GM21619 (cell line): ENCODE data around the gene SZT2.
"Not testable (repeated sequence)": the region's sequence is repeated elsewhere in the genome, so short reads cannot be mapped to it uniquely, and the experiment has no call there.

Experiments
- ATAC-seq: cut with Tn5 transposase; IDR thresholded peaks from one replicate; pipeline ENCODE4 v1.9.1; 2021; ENCODE audit not compliant: unreplicated experiment

SZT2 gene

DNA sequence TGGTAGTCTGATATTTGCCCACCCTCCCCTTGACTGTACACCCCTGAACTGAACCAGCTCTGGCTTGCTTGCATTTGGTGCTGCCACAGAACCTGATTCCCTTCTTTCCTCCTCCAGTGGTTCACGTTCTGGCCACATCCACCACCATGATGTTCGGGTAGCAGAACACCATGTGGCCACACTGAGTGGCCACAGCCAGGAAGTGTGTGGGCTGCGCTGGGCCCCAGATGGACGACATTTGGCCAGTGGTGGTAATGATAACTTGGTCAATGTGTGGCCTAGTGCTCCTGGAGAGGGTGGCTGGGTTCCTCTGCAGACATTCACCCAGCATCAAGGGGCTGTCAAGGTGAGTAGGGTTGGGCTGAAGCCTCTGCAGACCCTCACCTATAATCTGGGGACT, 29.1 kb upstream of the SZT2 start:
- no peak for ATAC-seq

DNA sequence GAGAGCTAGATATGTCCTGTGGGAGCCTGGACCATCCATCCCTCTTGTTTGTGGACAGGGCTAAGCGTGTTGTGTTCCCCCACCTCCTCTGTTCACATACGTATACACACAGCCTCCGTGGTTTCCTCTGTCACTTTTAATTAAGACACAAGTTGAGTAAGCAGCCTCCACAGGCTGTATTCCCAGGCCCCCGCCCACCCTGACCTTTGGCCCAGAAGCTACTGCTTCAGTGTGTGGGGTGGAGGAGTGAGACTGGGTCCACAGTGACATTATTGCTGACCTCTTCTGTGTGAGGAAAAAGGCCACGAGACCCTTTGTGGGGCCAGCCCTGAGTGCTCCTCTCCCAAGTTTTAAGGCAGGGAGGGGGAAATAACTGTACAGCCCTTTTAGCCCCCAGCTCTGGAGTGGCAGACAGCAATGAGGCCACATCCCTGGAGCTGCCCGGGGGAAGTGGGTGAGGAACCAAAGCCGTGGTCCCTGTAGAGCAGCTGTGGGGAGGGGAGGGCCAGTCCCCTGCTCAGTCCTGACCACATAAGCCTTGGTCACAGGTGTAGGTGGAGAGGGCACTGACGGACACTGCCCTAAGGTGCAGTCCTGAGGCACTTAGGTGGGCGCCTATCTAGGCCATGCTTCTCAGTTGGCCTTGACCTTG, 26.3 kb upstream of the SZT2 start:
- ATAC-seq: no peak

DNA sequence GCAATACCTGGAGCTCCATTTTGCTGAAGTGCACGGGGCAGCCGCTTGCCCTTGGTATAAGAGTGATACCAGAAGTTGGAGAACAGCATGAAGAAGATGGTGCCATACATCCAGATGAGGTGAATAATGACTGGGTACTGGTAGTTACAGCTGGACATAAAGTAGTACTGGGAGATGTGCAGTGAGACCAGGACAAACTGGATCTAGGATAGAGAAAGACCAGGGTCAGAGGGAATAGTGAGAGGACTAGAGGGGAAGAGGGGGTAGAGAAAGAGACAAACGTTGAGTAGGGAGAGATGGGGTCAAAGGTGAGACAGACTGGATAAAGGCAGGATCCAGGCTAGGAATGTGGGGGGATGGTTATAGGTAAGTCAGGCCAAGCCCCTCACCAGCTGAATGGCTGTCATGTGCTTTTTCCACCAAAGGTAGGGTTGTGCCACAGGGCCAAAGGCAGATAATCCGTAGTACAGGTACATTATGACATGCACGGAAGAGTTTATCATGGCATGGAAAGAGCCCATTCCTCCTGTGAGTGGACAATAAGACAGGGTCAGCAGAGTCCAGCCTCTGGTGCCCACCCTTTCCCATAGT, 25.7 kb upstream of the SZT2 start:
- no peak for ATAC-seq

DNA sequence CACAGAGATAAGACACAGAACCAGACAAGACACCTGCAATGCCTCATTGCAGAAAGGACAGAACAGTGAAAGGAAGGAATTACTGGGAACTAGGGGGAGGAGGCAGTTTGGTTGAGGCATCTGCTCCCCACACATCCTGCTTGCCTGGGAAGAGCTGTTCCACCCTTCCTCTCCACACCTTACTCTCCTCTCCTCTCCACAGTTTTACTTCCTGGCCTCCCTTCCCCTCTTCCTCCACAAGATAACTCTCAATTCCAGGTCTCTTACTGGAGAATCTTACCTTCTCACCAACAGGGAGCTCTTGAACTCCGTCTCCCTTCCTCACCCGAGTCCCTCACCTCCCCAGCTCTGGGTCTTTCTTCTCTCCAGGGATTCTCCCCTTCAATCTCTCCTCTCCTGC, 24.0 kb upstream of the SZT2 start:
- no peak for ATAC-seq

DNA sequence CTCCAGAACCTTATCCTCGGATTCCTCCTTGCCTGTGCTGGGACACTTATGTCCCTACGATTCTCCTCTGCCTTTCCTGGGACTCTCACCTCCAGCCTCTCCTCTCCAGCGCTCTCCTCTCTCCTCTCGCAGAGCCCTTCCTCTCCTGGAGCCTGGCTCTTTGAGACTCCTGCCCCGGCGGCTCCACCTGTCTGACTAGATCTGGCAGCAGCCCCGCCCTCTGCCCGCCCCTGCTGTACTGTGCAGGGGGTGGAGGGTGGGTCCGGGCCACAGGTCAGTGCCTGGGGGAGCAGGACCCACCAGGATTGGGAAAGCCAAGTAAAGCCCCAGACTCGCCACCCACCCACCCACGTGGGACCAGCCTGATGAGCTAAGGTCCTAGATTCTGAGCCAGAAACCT, 23.5 kb upstream of the SZT2 start:
- no peak for ATAC-seq

DNA sequence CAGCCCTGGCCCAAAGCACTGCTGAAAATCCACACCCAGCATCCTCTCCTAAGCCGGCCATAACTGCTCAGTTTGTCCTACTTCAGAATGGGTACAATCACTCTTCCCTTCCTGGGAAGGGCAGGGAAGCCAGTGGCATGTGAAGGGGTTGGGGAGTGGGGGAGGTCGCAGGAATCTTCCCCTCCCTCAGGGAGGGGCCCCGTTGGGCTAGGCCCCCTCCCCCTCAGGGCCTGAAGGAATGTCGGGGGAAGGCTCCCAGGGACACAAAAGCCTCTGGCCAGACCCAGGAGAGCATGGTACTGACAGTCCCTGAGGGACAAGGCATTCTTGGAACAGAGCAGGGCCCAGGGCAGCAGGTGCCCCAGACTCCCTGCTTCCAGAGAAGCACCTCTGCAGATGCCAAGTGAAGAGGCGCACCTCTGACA, 23.1 kb upstream of the SZT2 start:
- no peak for ATAC-seq

DNA sequence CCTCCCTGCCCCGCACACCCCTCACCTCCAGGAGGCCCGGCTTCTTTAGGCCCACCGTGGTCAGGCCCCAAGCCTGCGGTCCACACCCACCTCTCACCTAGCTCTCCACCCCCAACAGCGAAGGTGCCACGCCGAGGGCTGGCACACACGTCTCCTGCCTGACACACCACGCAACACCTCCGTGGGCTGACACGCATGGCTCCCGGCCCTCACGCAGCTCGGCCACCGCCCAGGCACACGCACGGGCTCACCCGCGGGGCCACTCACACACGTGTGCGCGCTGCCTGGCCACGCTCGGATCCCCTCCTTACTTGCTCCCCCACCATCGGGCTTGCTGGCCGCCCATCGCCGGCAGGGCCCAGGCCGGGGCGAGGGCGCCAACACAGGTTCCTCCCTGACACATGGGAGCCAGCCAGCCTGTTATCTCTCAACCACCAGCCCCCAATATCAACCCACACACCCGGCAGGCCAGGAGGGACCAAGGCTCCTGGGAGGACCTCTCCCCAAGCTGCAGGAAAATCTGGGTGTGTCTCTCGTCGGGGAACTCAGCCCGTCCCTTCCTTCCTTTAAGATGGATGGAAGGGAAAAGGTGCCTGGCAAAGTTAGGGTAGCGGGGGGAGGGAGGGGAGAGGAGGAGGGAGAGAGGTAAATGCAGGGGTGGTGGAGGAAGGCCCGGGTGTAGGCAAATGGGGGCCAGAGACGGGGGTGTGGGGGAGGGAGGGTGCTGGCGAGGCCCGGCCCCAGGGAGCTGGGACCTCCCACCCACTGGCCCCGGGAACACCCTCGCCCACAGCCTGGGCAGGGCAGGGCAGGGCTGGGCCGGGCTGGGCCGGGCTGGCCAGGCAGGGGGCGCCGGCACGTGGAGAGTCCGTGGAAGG, 22.4 kb upstream of the SZT2 start:
- ATAC-seq: peak; percentile 46

DNA sequence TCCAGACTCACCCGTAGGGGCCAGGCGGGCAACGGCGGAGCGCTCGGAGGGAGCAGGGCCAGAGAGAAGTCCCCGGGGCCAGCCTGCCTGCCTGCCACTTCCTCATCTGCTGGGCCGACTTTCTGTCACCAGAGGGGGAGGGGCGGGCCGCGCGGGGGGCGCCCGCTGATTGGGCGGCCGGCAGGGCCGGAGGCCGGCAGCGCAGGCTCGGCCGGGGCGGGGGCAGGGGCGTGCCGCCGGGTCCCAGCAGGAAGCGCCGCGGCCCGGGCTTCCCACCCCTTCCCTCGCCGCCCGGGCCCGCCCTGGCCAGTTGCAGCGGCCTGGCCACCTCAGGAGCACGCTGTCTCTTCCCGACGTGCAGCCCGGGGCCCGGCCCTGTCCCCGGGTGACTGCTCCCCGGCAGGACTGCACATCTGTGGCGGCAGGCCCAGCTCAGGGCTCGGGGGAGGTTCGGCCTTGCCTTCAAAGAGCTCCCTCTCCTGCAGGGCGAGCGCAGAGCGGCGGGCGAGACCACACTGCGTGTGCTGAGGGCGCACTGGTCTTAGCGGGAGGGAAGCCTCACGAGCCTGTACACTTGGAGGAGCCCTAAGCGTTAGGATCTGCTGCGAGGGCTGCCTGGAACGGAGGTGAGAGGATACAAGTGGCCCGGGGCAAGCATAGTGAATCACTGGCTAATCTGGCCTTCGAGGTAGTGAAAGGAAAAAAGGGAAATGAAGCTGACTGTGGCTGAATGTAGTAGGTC, 21.6 kb upstream of the SZT2 start, which contains the start of gene ELOVL1:
Gene ELOVL1, minus strand, starts transcription at position 108 of the 742 bp plus-strand sequence. CDS start 2,402 bp downstream, outside the sequence.
- peak; percentile 70 for ATAC-seq

DNA sequence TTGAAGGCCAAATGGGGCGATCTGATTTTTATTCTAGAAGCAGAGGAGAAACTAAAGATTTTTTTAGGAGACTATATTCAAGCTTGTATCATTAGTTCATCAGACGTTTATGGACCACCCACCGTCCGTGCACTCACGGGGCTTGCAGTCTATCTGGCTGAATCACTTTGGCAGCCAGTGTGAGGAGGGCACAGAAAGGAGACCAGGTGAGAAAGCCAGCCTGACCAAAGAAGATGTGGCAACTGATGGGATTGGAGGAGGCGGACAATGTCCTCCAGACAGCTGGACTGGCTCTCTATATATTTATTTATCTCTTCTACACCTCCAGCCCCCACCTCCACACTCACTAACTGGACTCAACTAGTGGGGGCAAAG, 21.1 kb upstream of the SZT2 start:
- no peak for ATAC-seq

DNA sequence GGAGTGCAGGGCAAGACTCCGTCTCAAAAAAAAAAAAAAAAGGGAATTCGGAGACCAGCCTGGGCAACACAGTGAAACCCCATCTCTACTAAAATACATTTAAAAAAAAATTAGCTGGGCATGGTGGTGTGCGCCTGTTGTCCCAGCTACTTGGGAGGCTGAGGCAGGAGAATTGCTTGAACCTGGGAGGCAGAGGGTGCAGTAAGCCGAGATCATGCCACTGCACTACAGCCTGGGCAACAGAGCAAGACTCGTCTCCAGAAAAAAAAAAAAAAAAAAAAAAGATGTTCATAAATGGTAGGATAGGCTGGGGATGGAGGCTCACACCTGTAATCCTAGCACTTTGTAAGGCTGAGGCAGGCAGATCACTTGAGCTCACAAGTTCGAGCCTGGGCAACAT, 19.9 kb upstream of the SZT2 start:
- not testable (repeated sequence) for ATAC-seq

DNA sequence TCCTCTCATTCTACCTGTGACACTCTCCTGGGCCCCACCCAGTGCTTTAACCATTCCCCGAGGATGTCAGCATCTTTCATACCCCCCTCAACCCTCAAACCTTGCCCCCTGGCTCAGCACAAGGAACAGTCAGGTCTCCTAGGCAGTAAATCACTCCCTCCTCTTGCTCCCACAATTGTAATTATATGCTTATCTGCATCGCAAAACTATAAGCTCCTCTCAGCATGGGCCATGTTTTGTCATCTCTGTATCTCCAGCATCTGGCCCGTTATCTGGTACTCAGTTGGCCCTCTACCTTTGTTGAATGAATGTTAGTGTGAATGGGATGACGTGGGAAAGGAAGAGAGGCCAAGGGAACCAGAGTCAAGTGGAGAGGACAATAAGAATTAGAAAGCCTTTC, 19.1 kb upstream of the SZT2 start:
- ATAC-seq: no peak

DNA sequence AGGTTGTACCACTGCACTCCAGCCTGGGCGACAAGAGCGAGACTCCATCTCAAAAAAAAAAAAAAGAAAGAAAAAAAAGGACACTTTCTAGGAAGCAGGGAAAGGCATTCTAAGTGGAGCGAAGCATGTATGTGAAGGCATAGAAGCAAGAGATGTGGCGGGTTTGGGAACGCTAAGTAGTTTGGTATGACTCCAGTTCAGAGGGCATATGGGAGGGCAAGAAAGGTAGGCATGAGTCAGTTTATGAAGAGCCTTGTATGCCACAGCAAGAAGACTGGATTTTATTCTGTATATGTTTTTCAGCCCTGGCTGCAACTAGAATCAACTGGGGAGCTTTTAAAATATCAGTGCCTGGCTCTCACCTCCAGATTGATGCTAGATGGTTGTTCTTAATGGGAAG, 17.5 kb upstream of the SZT2 start:
- no peak for ATAC-seq

DNA sequence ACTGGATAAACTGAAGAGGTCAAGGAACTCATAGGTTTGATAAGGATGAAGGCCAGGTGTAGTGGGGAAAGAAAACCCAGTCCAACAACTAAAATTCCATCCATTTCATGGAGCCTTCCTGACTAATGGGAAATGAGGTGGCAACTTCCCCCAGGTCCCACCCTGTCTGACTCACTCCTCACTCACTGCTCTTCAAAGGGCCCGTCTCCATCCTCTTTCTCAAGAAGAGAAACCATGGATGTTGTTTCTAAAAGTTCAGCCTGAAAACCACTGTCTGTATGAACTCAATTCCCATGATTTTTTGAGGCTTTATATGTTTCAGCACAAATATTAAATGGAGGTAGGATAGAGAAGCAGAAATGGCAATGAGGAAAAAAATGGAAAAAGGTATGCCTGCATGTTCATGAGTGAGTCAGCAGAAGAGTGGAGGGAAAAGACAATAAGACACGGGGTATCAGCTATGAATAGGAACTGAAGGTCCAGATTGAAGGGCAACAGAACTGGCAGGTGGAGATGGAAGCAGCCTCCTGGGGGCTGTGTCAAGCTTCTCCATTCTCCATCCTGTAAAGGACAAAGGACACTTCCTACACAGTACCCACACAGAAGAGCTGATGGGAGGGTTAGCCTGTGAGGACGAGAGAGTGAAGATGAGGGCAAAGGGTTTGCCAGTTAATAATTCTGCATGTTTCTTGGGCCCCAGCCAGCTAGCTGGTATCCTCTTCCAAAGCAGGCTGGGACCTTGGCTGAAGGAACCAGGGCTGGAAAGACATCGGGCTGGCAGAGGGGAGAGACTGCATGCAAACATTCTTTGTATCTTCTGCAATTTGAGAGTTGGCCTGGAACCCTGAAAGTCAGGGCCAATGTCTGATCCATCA, 16.4 kb upstream of the SZT2 start:
- ATAC-seq: no peak

DNA sequence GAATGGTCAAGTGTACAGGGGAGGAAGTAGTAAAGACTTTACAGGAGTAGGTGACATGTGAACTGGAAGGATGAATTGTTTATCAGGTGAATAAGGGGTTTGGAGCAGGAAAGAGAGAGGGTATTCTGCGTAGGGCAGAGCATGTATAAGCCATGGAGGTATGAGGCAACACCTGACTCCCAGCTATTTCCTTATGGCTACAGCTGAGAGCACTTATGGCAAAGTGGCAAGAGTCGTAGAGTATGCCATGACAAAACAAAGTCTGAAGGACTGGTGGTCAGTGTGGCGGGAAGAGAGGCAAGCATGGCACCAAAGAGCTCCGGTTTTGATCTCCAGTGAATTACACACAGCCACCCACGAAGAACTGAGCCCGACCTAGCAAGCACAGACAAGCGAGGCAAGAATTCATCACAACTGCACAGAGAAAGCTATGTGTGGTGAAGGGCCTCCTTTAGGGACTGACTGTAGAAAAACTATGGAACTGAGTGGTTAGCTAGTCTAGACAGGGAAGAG, 12.9 kb upstream of the SZT2 start:
- no peak for ATAC-seq

DNA sequence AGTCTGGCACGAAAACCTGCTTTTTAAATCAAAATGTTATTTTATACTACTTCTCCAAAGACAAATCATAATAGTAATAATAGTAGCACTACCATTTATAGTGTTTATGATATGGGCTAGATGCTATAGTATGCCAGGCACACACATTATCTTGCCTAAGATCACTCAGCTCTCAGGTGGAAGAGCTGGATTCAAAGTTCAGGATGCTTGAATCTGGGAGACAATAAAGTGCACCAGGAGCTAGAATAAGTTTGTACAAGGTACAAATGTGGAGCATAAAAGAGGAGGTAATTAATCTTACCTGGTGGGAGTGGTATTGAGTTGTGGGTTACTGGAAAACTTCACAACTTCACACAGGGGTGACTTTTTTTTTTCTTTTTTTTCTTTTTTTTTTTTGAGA, 11.9 kb upstream of the SZT2 start:
- ATAC-seq: no peak

DNA sequence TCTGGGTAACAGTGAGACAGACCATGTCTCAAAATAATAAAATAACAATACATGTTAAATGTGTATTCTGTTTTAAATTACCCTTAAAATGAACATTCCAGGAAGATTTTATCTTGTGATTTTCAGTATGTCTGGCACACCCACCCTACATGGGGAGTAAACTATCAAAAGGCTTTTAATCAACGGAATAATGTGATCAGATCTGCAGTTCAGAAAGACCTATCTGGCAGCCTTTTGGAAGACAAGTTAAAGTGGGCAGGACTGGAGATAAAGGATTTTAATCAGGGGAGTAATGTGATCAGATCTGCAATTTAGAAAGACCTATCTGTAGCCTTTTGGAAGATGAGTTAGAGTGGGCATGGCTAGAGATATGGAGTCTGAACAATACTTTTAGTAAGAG, 10.2 kb upstream of the SZT2 start:
- no peak for ATAC-seq

DNA sequence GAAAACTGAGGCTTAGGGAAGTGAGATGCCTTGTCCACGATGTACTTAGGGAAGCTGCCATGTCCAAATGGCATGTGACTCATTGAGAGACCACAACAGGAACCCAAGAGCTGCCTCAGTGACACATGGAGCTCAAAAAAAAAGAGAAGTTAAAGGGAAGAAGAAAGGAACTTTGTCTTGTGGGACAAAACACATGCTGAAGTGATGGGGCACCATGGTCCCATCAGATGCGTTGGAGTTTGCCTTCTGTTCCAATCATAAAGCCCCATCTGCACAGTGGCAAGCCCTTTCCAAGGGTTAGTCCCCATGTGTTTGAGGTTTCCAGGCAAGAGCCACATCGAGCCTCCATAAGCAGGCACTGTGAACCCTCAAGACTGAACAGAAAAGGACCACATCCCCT, 8.1 kb upstream of the SZT2 start:
- ATAC-seq: no peak

DNA sequence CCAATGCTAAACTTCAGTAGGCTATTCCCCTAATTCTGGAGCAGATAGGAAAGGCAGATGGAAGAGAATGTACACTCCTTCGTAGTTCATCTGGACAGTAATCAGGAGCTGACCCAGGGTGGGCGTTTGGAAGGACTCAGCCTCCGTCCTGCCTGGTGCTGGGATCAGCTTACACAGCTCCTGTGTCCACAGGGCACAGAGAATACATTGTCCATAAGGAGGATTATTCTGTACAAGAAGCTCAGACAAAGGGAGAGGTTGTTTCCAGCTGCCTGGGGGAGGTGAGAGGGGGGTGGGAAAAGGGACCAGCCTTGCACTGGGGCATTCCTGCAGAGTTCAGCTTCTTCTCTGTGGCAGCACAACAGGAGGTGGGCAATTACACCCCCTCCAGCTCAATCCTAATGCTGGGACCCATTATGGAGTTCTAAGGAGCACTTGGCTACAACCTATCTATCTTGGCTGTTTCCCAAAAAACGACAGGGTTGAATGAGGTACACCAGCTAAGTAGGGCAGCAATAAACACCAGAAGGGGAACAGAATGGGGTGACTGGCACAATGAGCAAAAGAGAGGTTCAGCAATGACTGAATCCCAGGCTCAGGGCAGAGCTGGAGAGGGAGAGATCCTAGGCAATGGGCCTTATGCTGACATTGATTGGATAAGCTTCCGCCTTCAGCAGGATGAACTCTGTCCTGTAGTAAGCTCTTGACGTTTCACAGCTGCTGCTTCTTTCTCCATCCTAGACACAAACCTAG, 7.5 kb upstream of the SZT2 start:
- no peak for ATAC-seq

DNA sequence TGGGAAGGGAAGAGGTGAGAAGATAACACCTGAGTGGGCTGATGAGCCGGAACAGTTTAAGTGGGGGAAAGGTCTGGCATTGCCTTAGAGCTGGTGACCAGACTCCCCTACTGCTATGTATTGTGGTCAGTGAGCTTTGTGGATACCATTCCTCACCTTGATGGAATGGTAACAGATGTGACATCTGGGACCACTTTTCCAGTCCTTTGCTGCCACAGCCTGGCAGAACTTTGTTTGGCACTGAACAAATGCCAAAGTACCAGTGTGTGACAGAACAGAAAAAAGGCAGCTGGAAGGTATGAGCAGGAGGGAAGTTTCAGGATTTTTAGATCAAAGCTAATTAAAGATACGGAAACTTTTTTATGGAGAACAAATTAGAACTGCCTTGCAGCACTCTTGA, 6.2 kb upstream of the SZT2 start:
- ATAC-seq: no peak

DNA sequence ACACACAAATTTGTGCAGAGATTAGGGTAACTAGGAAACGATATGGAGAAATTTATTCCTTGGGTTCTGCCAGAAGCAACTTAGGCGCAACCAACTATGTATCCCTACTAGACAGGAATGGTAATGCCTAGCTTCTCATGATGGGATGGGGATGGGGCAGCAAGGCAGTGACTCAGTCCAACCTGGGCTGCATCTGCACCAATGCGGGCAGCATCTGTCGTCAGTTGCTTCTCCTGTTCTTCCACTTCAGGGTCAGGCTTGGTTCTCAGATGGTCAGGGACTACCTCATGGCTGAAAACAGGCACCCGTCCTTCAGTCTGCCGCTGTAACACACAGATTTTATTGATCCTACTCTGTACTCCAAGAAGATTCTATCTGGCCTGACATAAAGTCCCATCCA, 3.0 kb upstream of the SZT2 start:
- no peak for ATAC-seq
